Central memory CD4-positive, alpha-beta T cell (primary cell): ENCODE measurements around the gene HIVEP3.

ENCODE experiments used
- DNase-seq: peaks from one replicate; pipeline ENCODE4 v3.0.0; 2022

HIVEP3 gene

GRCh38 chr1:41920658-41921057 lies 1.9 kb upstream of the HIVEP3 start:
- DNase-seq: no peak

- DNase-seq: peak; percentile 83
Measured at GRCh38 chr1:41919764-41920397, 1.2 kb upstream of the HIVEP3 start.

DNA sequence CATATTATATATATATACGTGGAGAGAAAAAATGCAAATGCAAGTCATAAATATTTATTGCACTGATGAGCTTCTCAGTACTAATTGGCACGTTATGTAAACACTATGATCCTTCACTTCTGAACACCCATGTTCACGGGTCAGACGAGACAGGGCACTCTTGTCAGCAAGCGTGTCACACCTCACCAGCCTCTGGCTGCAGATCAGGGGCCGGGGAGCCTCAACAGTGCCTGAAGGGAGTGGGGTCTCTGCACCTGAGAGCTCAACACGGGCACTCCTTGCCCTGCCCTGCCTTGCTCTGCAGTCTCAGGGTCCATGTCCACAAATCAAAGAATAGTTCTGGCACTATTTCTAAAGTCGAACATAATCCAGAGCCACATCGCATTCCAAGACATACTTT lies 409 bp upstream of the HIVEP3 start:
- no peak for DNase-seq

- DNase-seq: peak; percentile 23
Measured at GRCh38 chr1:41917835-41918449, 780 bp downstream of the HIVEP3 start.

- no peak for DNase-seq
Measured at GRCh38 chr1:41917076-41917475, 1.6 kb downstream of the HIVEP3 start.

DNA sequence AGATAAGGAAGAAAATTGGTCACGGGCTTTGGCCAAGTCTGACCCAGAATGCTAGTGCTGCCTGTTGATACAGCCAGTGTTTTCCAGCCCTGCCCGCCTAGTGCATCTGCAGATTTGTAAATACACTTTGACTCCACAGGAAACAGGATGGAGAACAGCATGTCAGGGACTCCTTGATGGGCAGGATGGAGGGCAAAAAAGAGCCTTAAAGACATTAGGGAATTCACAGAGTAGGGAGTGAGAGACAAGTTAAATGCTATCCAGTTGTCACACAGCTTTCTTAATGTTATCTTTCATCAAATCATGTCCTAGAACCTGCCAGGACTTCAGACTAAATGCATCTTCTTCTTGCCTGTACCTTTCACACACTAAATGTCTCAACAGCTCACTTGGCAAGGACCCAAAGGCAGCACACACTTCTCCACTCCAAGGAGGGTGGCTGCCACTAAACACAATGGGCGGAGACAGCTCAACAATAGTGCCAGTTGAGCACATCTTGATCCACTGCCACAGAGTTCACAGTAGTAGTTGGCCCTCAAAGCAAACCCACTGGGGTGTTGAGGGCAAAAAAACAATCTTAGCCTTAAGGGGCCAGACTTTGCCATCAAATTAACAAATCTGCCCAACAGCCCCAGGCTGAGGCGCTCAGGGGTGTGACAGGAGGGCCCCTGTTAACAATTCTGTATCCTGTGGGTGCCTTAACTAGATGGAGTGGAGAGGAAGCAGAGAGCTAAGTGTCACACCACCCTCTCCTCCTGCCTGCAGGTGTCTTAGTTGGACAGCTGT lies 2.7 kb downstream of the HIVEP3 start:
- DNase-seq: peak; percentile 36

- DNase-seq: peak; percentile 50
Measured at GRCh38 chr1:41914516-41914915, 4.2 kb downstream of the HIVEP3 start.

DNA sequence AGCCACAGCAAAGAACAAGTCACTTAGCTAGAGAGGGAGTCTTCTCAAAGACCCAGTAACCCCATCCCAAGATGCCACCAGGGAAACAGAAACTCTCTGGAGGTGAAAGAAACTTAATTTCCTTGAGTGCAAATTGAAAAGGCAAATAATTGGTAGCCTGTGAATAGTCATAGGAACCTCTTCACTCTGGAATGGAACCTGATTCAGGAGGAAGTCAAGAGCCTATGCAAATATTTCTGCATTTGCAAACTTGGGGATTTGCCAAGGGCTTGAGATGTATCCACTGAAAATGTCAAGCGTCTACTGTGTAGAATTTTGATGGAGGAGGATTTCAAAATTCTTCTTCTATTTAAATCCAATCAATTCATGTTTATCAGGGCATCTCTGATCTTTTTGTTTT lies 5.7 kb downstream of the HIVEP3 start:
- no peak for DNase-seq

- no peak for DNase-seq
Measured at GRCh38 chr1:41908288-41908895, 10.3 kb downstream of the HIVEP3 start.

GRCh38 chr1:41907446-41907845 lies 11.3 kb downstream of the HIVEP3 start:
- no peak for DNase-seq

DNA sequence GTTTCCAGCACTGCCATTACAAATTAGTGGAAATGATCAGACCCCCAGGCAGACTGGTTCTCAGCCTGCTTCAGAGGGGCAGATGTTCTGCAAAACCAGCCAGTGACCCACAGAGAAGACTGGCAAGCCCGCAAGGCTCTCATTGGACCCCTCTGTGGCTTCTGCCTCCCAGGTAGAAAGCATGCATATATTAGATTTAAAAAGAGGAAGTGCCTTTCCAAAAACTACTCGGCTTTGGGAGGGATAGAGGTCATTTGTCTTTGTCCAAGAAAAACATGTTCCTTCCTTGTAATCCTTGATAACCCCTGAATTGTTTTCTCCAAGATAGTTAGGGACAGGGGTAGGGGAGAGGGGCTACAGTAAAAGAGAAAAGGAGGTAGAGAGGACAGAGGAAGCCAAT lies 11.8 kb downstream of the HIVEP3 start:
- DNase-seq: no peak

DNA sequence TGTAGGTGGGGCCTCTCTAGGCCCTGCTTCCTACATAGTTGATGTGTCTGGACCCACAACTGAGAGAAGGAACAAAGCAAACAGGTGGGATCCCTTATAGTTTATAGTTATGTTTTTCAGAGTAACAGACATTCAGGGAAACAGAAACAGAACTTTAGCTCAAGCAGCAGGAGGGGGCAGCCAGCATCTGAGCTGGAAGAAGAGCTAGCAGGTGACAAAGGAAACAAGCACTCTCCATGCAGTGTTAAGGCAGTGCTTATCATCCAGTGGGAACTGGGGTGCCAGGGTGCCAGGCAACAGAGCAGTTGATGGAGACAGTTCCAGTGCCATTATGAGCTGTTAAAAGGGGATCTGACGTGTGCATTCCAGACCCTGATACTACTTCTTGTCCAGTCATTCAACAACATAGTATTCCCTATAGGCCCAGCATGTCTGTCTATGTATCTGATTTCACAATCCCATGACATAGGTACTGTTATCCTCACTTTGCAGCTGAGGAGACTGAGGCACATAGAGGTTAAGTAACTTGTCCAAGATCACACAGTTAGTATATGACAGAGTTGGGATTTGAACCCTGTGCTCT lies 13.5 kb downstream of the HIVEP3 start:
- no peak for DNase-seq

DNA sequence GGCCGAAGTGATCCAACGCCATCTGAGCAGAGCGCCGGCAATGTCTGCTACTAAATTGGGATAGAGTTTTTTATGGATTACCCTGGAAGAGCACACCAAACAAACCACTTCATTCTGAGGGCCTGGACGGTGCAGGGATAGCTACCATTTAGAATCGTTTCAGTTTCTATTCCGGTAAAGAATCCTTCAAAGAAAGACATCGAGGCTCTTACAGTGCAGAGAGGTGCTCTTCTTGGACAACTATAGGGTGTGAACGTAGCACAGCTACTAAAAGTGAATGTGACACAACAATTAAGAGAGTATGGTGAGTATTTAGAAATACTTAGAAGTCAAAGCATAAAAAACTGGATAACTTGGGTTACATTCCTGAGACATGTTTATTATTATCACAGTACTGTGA lies 16.1 kb downstream of the HIVEP3 start:
- DNase-seq: no peak

GRCh38 chr1:41902159-41902577 lies 16.6 kb downstream of the HIVEP3 start:
- no peak for DNase-seq

DNA sequence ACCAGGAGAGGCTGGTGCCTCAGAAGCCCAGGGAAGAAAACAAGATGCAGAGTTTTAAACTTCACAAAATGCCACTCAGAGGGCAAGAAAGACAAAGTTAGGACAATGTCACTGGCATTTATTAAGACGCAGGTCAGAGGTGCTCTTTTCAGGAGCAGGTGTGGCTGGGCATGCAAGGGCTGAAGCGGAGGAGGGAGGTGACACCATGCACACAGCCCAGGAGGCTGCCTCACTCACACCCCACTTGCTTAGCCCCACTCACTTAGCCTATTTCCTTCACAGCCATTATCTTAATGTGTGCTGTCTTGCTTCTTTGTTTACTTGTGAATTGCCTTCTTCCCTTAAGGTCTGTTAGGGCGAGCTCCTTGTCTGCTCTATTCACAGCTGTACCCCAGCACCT lies 17.2 kb downstream of the HIVEP3 start:
- DNase-seq: no peak

DNA sequence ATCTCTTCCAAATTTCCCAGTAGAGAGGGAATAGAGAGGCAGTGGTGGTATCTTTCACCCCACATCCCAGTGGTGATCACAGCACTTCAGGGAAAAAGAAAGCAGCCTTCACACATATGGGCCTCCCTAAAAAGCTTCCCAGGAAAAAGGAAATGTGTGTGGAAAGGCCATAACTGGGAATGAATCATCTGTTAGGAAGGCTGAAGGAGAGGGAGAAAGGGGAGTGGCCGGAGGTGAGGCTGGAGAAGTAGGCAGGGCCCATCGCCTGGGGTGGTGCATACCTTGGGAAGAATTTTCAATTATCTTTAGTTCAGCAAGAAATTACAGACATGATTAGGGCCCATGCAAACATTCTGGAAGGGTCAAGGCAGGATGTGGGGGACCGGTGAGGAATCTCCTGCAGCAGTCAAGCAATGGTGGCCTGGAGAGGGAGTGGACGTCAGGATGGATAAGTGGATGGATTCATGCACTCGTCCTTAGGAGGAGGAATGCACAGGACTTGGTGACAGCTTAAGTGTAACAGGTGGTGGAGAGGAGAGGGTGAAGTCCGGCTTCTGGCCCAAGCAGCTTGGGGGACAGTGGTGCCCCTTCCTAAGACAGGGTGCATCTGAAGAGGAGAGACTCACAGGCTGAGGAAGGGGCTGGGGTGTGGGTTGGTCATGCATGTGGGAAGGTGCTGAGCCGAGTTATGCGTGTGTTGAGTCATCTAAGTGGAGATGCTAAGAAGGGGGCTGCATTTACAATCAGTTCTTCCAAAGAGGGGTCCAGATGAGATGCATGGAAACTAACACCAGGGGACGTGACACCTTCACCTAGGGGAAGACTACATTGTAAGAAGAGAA lies 17.9 kb downstream of the HIVEP3 start:
- no peak for DNase-seq

- peak; percentile 84 for DNase-seq
Measured at GRCh38 chr1:41898191-41898713, 20.5 kb downstream of the HIVEP3 start.

DNA sequence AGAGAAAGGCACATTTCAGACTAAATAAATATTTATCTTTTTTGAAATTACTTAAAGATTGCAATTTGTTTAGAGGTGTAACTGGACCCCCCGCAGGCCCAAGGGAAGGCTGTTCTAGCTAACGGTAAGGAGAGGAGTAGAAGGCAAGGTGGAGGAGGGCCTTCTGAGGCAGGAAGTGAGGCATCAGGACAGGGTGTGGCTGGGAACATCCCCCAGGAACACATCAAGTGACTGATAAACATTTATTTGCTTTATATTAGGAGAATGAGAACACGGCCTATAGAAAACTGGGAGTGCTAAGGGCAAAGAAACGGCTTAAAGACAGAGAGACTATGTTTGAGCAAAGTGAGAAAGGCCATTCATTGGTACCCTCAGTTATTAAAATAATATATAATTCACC lies 23.2 kb downstream of the HIVEP3 start:
- no peak for DNase-seq

DNA sequence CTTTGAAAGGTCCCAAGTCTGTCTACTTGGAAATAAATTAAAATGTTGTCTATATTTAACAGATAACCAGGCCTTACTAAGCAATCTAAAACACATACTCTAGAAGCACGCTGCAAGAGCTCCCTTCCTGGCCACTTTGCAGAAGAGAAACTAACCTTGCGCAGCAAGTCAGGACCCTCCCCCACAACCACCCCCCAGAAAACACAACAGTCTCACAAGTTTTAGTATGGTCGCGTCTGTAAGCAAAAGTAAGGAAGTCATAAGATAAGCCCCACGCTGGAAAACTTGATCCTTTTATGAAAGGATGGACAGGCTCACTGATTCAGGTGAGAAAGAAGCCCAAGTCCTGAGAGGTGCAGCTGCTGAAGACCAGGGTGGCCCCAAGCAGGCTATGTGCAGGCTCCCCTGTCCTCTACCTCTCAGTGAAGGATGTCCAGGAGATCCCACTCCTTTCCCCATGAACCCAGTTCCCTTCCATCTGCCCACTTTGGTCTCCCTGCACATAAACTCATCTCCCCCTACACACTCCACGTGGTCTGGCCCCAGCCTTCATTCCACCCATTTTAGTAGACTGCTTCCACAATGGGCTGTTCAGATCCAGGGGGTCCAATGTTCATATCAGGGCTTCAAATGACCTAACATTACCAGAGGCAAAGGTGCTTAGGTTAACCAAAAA lies 23.8 kb downstream of the HIVEP3 start:
- DNase-seq: no peak

- no peak for DNase-seq
Measured at GRCh38 chr1:41894101-41894807, 24.5 kb downstream of the HIVEP3 start.

DNA sequence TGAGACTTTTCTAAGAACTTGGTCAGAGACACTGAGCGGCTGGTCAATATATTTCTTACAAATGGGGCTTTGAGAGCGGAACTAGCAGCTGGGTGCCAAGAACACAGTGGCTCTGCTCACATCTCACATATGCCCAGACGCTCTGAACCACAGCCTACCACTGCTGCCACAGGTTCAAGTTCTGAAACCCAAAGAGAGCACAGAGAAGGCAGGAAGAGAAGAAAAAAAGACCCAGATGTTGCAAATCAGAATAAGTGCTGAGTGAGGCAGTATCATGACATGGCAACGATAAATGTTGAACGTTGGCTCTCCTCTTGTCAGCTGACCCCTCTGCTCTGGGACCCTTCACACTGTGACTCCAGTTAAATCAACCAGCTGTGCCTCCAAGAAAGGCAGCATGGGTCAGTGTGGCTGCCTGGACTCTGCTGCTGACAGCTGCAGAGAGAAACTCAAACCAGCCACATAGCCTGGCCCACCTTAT lies 26.4 kb downstream of the HIVEP3 start:
- no peak for DNase-seq
